8988T (cell line): ENCODE measurements around the gene MAGEB1.

ENCODE experiments used
- DNase-seq: peaks from one replicate; pipeline ENCODE4 v3.0.0; 2011

Gene MAGEB1

GRCh38 chrX:30246769-30247489 is at the start of gene MAGEB1:
Gene MAGEB1 (plus strand): TSS chrX:30247146. CDS start chrX:30250494, 3,348 bp downstream.
- no peak for DNase-seq

GRCh38 chrX:30212172-30212571 is 34.8 kb upstream of the MAGEB1 start:
- no peak for DNase-seq

GRCh38 chrX:30215357-30215843 is 31.5 kb upstream of the MAGEB1 start, which contains the start of gene MAGEB2:
Gene MAGEB2 (plus strand): TSS chrX:30215563. CDS start chrX:30218581, 3,018 bp downstream.
- DNase-seq: no peak

- no peak for DNase-seq
These were observed 29.5 kb upstream of the MAGEB1 start for GRCh38 chrX:30217465-30217864.

DNA sequence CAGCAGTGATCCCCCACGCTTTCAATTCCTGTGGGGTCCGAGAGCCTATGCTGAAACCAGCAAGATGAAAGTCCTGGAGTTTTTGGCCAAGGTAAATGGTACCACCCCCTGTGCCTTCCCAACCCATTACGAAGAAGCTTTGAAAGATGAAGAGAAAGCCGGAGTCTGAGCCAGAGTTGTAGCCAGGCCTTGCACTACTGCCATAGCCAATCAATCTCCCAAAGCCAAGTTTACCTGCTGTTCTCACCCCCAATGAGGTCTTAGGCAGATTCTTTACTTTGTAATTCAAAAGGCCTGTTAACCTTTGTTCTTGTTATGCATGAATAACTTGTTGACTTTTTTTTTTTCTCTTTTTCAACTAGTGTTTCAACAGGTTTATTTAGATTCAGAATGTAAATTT is 27.6 kb upstream of the MAGEB1 start:
- no peak for DNase-seq

GRCh38 chrX:30220661-30221060 is 26.3 kb upstream of the MAGEB1 start:
- DNase-seq: no peak

DNA sequence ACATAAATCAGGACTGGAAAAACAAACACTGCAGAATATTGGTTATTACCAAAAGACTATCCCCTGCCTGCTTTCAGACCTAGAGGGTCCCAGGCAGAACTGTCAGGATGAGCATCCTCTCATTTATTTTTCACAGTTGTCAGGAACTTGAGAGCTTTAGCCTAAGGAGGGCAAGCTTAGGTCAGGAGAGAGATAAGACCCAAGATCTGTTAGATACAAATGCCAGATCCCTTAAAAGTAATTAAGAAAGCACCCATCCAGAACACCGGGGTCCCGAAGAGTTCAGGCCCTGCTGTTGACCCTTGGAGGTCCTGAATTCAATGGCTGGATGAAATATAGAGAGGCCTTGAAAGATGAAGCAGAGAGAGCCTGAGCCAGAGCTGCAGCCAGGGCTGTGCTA is 22.4 kb upstream of the MAGEB1 start:
- DNase-seq: no peak

GRCh38 chrX:30228526-30228925 is 18.4 kb upstream of the MAGEB1 start:
- no peak for DNase-seq

GRCh38 chrX:30230395-30230794 is 16.6 kb upstream of the MAGEB1 start, which contains the start of gene MAGEB3:
Gene MAGEB3 (plus strand): TSS chrX:30230657. CDS start chrX:30235925, 5,268 bp downstream.
- DNase-seq: no peak

DNA sequence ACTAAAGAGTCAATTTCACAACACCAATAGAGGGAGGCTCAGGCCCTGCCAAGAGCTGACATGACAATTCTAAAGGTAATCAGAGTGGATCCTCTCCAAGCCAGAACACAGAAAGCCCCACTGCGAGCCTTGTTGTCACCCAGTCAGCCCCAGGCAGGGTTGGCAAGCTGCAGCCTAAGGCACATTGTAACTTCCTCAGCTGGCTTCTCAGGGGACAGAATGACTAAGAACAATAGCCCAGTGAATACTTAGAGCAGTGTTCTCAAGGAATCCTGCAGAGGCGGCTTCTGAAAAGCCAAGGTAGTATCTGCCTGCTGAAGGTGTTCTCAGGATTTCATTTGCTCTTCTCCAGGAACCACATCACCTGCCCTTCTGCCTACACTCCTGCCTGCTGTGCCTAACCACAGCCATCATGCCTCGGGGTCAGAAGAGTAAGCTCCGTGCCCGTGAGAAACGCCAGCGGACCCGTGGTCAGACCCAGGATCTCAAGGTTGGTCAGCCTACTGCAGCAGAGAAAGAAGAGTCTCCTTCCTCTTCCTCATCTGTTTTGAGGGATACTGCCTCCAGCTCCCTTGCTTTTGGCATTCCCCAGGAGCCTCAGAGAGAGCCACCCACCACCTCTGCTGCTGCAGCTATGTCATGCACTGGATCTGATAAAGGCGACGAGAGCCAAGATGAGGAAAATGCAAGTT is 5.1 kb upstream of the MAGEB1 start, which contains the start of gene MAGEB4:
MAGEB4 (plus strand) TSS at position 277 of the 692 bp plus-strand sequence; CDS start at position 413, 136 bp downstream.
- no peak for DNase-seq

DNA sequence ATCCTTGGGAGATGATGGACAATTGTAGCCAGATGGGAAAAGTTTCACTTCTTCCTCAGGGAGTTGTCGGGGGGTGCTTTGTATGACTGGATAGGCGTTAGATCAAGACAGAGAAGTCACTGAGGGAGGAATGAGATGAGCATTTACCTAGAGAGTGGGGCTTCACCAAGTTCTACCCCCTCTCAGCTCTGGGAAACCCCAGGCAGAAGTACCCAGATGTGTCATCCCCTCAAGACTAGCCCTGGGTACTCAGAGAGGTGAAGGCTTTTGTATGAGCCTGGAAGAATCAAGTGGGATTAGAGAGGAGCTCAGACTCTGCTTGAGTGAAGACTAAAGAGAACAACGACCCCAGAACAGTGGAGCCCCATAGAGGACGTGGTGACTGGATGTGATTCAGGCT is 1.9 kb downstream of the MAGEB1 start:
- no peak for DNase-seq

- DNase-seq: no peak
These were observed 6.3 kb downstream of the MAGEB1 start for GRCh38 chrX:30253257-30253656.

- no peak for DNase-seq
These were observed 13.0 kb downstream of the MAGEB1 start for GRCh38 chrX:30259927-30260326.

DNA sequence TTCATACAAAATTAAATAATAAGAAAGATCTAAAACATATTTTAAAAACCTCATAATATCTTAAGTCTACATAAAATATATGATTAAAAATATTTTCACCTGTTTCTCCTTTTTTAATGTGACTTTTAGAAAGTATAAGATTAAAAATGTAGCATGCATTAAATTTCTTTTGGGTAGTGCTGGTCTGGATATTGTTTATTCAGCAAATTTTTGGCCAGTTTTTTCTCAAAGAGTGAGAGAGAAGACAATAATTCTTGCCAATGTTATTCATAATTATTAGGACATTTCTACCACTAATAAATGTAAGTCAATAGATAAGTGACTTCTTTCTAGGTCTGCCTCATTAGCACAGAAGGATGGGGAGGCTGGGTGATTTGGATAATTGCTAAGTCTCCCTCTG is 14.1 kb downstream of the MAGEB1 start:
- DNase-seq: no peak

- no peak for DNase-seq
These were observed 15.8 kb downstream of the MAGEB1 start for GRCh38 chrX:30262763-30263162.

DNA sequence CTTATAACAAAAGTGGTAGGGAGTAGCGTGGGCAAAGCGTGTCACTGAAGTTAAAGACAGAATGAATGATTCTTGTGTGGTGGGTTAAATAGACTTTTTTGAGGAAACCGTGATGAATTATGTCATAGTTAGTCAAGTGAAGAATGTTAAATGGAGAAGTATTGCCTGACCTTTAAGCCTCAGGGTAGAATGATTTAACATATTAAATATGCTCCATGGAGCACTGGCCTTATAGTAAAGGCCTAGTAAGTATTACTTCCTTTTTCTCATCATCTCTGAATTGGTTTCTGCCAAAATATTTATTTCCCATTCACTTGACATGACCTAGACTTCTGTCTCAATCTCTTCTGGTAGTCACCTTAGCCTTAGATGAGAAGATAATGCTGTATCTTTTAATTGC is 23.7 kb downstream of the MAGEB1 start:
- no peak for DNase-seq

GRCh38 chrX:30275498-30275897 is 28.6 kb downstream of the MAGEB1 start:
- DNase-seq: no peak

DNA sequence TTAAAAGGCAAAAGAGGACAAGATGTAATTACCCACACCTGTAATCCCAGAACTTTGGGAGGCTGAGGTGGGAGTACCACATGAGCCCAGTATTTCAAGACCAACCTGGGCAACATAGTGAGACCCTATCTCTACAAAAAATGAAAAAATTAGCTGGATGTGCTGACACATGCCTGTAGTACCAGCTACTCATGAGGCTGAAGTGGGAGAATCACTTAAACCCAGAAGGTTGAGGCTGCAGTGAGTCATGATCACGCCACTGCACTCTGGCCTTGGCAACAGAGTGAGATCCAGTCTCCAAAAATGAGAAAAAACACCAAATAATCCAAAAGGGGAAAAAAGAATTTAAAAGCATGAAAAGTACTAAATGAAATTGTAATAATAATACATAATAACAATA is 31.4 kb downstream of the MAGEB1 start:
- DNase-seq: no peak

DNA sequence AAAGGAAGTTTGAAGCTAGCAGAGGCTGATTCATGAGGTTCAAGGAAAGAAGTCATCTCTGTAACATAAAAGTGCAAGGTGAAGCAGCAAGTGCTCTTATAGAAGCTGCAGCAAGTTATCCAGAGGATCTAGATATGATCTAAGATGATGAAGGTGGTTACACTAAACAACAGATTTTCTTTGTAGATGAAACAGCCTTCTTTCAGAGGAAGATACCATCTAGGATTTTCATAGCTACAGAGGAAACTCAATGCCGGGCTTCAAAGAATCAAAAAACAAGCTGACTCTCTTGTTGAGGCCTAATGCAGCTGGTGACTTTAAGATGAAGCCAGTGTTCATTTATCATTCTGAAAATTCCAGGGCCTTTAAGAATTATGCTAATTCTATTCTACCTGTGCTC is 33.5 kb downstream of the MAGEB1 start:
- no peak for DNase-seq

DNA sequence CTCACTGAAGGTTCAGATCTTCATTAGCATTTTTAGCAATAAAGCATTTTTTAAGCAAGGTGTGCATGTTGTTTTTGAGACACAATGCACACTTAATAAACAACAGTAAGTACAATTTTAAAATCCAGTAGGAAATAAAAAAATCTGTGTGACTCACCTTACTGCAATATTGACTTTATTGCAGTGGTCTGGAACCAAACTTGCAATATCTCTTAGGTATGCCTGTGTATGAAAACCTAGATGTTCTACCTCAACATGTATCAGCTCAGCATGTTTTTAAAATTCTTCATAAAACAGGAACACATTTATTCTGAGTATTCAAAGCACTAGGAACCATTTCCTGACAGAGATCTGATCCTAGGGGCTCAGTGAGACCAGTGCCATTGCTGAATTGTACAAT is 35.6 kb downstream of the MAGEB1 start:
- DNase-seq: no peak

GRCh38 chrX:30283456-30284200 is 36.7 kb downstream of the MAGEB1 start:
- no peak for DNase-seq

GRCh38 chrX:30296408-30297254 is 49.7 kb downstream of the MAGEB1 start:
- DNase-seq: no peak
